ENCODE data around the gene IPO11. TPM values are rescaled to one million over a fixed set of nuclear protein-coding genes. Genes with fewer than 3 reads are reported as not detected.

The IPO11 gene
- total and polyA plus RNA-seq, 2 of the 4 experiments (the other 2 are of a cell fraction): 12.6 to 40.0 TPM

- Histone ChIP-seq H3K56ac (ENCODE audit: extremely low read depth, insufficient read depth, low read length) (no peak overlapping the region), H3K36me3 (ENCODE audit: control insufficient read depth, insufficient read depth, low read length) (peaks cover 2% of the 10 kb centered on the region; the same call in 1 of the 2 replicates), H3K4ac (ENCODE audit: low read depth, low read length) (no peak overlapping the region), H2BK120ac (ENCODE audit: low read depth, low read length) (no peak overlapping the region), H3K18ac (ENCODE audit: low read depth, low read length) (no peak overlapping the region), H3K9me3 (ENCODE audit: control insufficient read depth, insufficient read depth, low read length) (no peaks in the 10 kb centered on the region), H3K14ac (replicated peaks; ENCODE audit: low read depth, low read length) (no peak overlapping the region), H2BK15ac (ENCODE audit: low read depth, low read length) (no peak overlapping the region), H2AFZ (replicated peaks; ENCODE audit: low read length, poor library complexity) (no peak overlapping the region), H3K9ac (ENCODE audit: low read depth, low read length) (no peak overlapping the region), H3K79me1 (ENCODE audit: low read depth in 1 of 2, low read length in 2 of 2) (peaks cover 0 to 17% of the 10 kb centered on the region in 2 experiments; a peak in 3 of 4 replicates), H2BK5ac (ENCODE audit: low read depth, low read length, poor library complexity, severe bottlenecking) (no peak overlapping the region), H3K9me1 (ENCODE audit: insufficient read depth, low read length) (peaks cover 2% of the 10 kb centered on the region; the same call in 1 of the 2 replicates), H3K4me3 (ENCODE audit: insufficient read depth, low read depth, low read length) (no peak overlapping the region), H3K27ac (ENCODE audit: insufficient read depth, low read length) (no peak overlapping the region), H3K23ac (ENCODE audit: low read depth, low read length) (no peak overlapping the region), H4K20me1 (ENCODE audit: insufficient read depth, low read length) (peaks cover 4% of the 10 kb centered on the region), H3K4me2 (ENCODE audit: low read depth, low read length) (no peak overlapping the region), H4K8ac (ENCODE audit: low read depth in 2 of 2, low read length in 2 of 2) (no peak overlapping the region), H3K4me1 (ENCODE audit: control insufficient read depth, insufficient read depth, low read length) (0 out of 2 replicates have a peak, but pooled peaks cover 2% of the 10 kb centered on the region), H2AK9ac (replicated peaks; ENCODE audit: low read depth, low read length, poor library complexity) (no peak overlapping the region), H4K91ac (ENCODE audit: insufficient read depth, low read depth, low read length) (no peak overlapping the region), H4K5ac (ENCODE audit: low read depth, low read length) (no peak overlapping the region), H2BK20ac (ENCODE audit: low read depth, low read length) (no peak overlapping the region), H2AK5ac (ENCODE audit: low read depth, low read length) (no peak overlapping the region), H3K27me3 (ENCODE audit: control insufficient read depth, insufficient read depth, low read length) (no peaks in the 10 kb centered on the region)
- WGBS, 2 experiments (ENCODE audit: extremely low coverage in 2 of 2, insufficient read length in 1 of 2): no CpG with 5 or more reads among the region's 1 CpG
- dilution Hi-C loops (cut with HindIII; ENCODE audit: low sequenced_read_pairs, unreplicated experiment): no loop called here
- POLR2A ChIA-PET (ENCODE audit: unreplicated experiment): no interaction called here
- BruUV-seq (replicated peaks): no TSS peak
- CTCF ChIA-PET: interaction anchor here (1.5 kb wide), 1 partner anchor 322 kb away, joined by 11 read pairs; no protein-coding TSS in a partner anchor
- ATAC-seq (ENCODE audit: low read depth) (peak; percentile 72), DNase-seq (peak; percentile 29)
- in situ Hi-C loops (cut with MboI; ENCODE audit: low sequenced_read_pairs): loop anchor here (5.0 kb wide), 1 partner anchor 320 kb away; no protein-coding TSS in a partner anchor
- intact Hi-C loops (cut with micrococcal nuclease): no loop called here
- no peak for TF ChIP-seq RCOR1 (IDR thresholded peaks at IDR 0.05; ENCODE audit: insufficient replicate concordance, low read length)
- peak; percentile 63; the same call in 1 of the 2 replicates for TF ChIP-seq FOS (IDR thresholded peaks at IDR 0.05; ENCODE audit: low read depth, low read length)
Observed at GRCh38 chr5:62457071-62457470, 44.5 kb downstream of the IPO11 start.

All from IMR-90 (cell line).